ENCODE measurements around the gene IKZF3. TPM values are rescaled to one million over a fixed set of nuclear protein-coding genes. Genes with fewer than 3 reads are reported as not detected.

IKZF3 gene
- total and polyA plus RNA-seq, 10 of the 15 experiments (the other 5 are each of a cell fraction or from before 2014, with no cell fraction given): 5.5 to 98.2 (median 47.6) TPM

DNA sequence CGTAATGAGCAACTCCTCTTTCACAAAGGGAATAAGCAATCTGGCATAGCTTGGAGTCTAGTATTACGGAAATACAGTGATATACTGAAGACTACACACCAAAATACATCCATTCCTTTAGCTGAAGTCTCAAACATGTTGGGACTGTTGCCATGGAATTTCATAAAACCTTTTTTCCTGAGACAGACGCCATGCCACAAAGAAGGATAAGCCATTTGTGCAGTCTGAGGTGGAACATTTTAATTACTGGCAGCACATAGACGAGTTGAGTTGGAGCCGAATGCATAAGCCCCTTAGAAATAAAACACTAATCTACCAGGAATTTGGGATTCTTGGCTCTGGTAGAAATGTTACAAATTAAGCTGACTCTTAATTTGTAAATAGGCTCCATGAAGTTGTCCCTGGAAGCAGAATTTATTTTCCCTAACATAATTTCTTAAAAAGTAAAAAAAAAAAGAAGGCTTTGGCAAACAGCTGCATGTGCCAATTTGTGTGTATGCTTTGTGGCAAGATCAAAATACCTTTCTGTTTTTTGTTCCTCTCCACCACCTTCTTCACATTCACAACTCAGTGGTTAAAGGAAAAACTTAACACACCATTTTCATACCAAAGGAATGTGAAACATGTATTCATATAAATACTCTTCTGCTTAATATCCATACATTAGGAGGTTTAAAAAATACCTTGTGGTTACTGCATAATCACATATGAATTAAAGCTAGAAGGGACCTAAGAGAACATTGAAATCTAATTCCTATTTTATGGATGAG, 100.9 kb downstream of the IKZF3 start (continued):
- no peak for TF ChIP-seq IRF4 (IDR thresholded peaks at IDR 0.05; ENCODE audit: low read depth, low read length)
- TF ChIP-seq HDAC6 (IDR thresholded peaks at IDR 0.05; ENCODE audit: unreplicated experiment): no peak
- no peak for TF ChIP-seq GABPA (IDR thresholded peaks at IDR 0.05; ENCODE audit: low read depth)
- TF ChIP-seq DPF2 (IDR thresholded peaks at IDR 0.05): no peak
- TF ChIP-seq, protein P1, sequence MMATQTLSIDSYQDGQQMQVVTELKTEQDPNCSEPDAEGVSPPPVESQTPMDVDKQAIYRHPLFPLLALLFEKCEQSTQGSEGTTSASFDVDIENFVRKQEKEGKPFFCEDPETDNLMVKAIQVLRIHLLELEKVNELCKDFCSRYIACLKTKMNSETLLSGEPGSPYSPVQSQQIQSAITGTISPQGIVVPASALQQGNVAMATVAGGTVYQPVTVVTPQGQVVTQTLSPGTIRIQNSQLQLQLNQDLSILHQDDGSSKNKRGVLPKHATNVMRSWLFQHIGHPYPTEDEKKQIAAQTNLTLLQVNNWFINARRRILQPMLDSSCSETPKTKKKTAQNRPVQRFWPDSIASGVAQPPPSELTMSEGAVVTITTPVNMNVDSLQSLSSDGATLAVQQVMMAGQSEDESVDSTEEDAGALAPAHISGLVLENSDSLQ (IDR thresholded peaks at IDR 0.05): no peak
- TF ChIP-seq CREM (IDR thresholded peaks at IDR 0.05; ENCODE audit: low read depth): no peak
- no peak for TF ChIP-seq ASH2L (IDR thresholded peaks at IDR 0.05; ENCODE audit: borderline replicate concordance, low read depth)

DNA sequence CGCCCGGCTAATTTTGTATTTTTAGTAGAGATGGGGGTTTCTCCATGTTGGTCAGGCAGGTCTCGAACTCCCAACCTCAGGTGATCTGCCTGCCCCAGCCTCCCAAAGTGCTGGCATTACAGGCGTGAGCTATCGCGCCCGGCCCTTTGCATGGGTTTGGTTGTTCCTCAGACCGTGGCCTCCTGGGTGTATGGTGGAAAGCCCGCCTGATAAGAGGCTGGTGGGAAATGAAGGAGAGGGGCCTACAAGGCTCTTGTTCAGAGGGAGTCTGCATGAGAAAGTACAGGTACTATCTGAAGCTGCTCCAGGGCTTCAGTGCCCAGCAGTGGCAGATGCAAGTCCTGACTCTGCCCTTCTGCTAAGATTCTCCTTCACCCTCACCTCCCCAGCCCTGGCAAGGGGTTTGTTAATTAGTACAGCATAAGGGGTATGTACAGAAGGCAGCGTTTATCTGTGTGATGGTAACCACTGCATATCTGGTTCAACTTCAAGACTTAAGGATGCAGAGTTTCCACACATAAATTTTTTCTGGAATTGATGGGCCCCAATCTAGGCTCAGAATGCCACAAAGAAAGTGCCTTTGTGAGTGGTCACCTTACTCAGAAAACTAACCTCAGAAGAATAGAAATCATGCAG, 102.1 kb downstream of the IKZF3 start:
- ChIA-PET CTCF (no interaction called here), RAD21 (ENCODE audit: unreplicated experiment) (no interaction called here), SMC1A (ENCODE audit: uncharacterized antibody, unreplicated experiment) (interaction anchor here (1.2 to 4.6 kb wide), 4 partner anchors 15 to 32 kb away, joined by 3 to 42 read pairs (median 4); no protein-coding TSS in a partner anchor), POLR2A (interaction anchor here (1.7 kb wide), 1 partner anchor 8 kb away, joined by 7 read pairs; no protein-coding TSS in a partner anchor)
- 94% methylated on average over 10 of the region's 10 CpGs for WGBS (ENCODE audit: insufficient coverage, insufficient replicate concordance, low lambda C conversion rate, missing lambda C conversion rate)
- in situ Hi-C loops (cut with MboI) (no loop called here), intact Hi-C loops (cut with micrococcal nuclease; ENCODE audit: unreplicated experiment) (no loop called here)
- H3K27ac ChIP-seq (ENCODE audit: control insufficient read depth, insufficient read depth): no peak overlapping the region
- no peak overlapping the region for H3K4me3 ChIP-seq
- H3K79me2 ChIP-seq (ENCODE audit: control insufficient read depth, insufficient read depth, low read length): peaks cover 61% of the 10 kb centered on the region
- H3K9me3 ChIP-seq (replicated peaks; ENCODE audit: control insufficient read depth, insufficient read depth, low read length): no peaks in the 10 kb centered on the region
- H3K36me3 ChIP-seq (ENCODE audit: control insufficient read depth in 2 of 2, insufficient read depth in 2 of 2, low read length in 1 of 2): peaks cover 16 to 42% of the 10 kb centered on the region in 2 experiments
- peaks cover 60% of the 10 kb centered on the region for H3K4me1 ChIP-seq (ENCODE audit: control insufficient read depth, insufficient read depth, low read length)
- H3K4me2 ChIP-seq (ENCODE audit: control insufficient read depth, insufficient read depth): no peak overlapping the region
- H4K20me1 ChIP-seq (ENCODE audit: control insufficient read depth, insufficient read depth): no peaks in the 10 kb centered on the region; the same call in none of the 2 replicates
- no TSS peak for BruUV-seq (replicated peaks)
- H2AFZ ChIP-seq (ENCODE audit: control insufficient read depth, low read depth, low read length): no peak overlapping the region
- H3K27me3 ChIP-seq (replicated peaks in 1 of 2; ENCODE audit: control insufficient read depth in 2 of 2, insufficient read depth in 2 of 2, low read length in 1 of 2): no peaks in the 10 kb centered on the region
- H3K9ac ChIP-seq (ENCODE audit: control insufficient read depth, insufficient read depth, low read length): no peak overlapping the region; the same call in 1 of the 2 replicates
- no peak for ATAC-seq
- FAIRE-seq: no peak
- no peak for DNase-seq (ENCODE audit: low read depth, low spot score)
- TF ChIP-seq BHLHE40 (IDR thresholded peaks at IDR 0.05; ENCODE audit: borderline replicate concordance in 1 of 2, low read depth in 2 of 2, low read length in 1 of 2): no peak
- TF ChIP-seq EP300 (IDR thresholded peaks at IDR 0.05; ENCODE audit: borderline replicate concordance in 1 of 2, control insufficient read depth in 1 of 2, low read depth in 2 of 2, low read length in 2 of 2): no peak
- no peak for TF ChIP-seq PAX8 (IDR thresholded peaks at IDR 0.05)
- TF ChIP-seq KLF5 (IDR thresholded peaks at IDR 0.05; ENCODE audit: partially characterized antibody): no peak
- no peak for TF ChIP-seq ZNF274 (IDR thresholded peaks at IDR 0.05; ENCODE audit: insufficient read depth, insufficient read length)
- TF ChIP-seq, protein P2, sequence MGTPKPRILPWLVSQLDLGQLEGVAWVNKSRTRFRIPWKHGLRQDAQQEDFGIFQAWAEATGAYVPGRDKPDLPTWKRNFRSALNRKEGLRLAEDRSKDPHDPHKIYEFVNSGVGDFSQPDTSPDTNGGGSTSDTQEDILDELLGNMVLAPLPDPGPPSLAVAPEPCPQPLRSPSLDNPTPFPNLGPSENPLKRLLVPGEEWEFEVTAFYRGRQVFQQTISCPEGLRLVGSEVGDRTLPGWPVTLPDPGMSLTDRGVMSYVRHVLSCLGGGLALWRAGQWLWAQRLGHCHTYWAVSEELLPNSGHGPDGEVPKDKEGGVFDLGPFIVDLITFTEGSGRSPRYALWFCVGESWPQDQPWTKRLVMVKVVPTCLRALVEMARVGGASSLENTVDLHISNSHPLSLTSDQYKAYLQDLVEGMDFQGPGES (IDR thresholded peaks at IDR 0.05): no peak
- no peak for TF ChIP-seq NFIC (IDR thresholded peaks at IDR 0.05; ENCODE audit: low read depth, low read length)
- TF ChIP-seq, protein P1 (IDR thresholded peaks at IDR 0.05): no peak
- no peak for TF ChIP-seq ZBED1 (IDR thresholded peaks at IDR 0.05; ENCODE audit: borderline replicate concordance)
- TF ChIP-seq ZZZ3 (IDR thresholded peaks at IDR 0.05; ENCODE audit: control insufficient read depth, insufficient read length, low read depth): no peak
